Activated CD4-positive, alpha-beta memory T cell treated with anti-CD3 and anti-CD28 coated beads for 36 hours (primary cell): ENCODE measurements around the gene SMARCD1. TPM values are rescaled to one million over a fixed set of nuclear protein-coding genes. Genes with fewer than 3 reads are reported as not detected.

ENCODE experiments used
- CTCF ChIA-PET: fragments of 350-600 bp; sonication (Branson Sonifier 250); formaldehyde crosslinking; loops from one replicate; lab custom pipeline; 2021; ENCODE audit warnings: antibody characterized with exemption, inconsistent platforms; lab: Charles Lee
- POLR2A ChIA-PET: fragments of 350-600 bp; sonication (Branson Sonifier 250); formaldehyde crosslinking; loops from one replicate; lab custom pipeline; 2021; ENCODE audit warnings: antibody characterized with exemption; lab: Charles Lee
- DNase-seq: peaks from one replicate; pipeline ENCODE4 v3.0.0-alpha.2; 2020
- H3K27ac Mint-ChIP-seq: one replicate; pipeline ENCODE4 v1.8.0; 2021; ENCODE audit warnings: mixed read lengths
- H3K27me3 Mint-ChIP-seq: one replicate; pipeline ENCODE4 v1.8.0; 2021; ENCODE audit warnings: mixed read lengths
- H3K36me3 Mint-ChIP-seq: one replicate; pipeline ENCODE4 v1.8.0; 2021; ENCODE audit warnings: mixed read lengths
- H3K4me1 Mint-ChIP-seq: one replicate; pipeline ENCODE4 v1.8.0; 2021; ENCODE audit warnings: low read depth, mixed read lengths
- H3K4me3 Mint-ChIP-seq: one replicate; pipeline ENCODE4 v1.8.0; 2021; ENCODE audit warnings: mild to moderate bottlenecking, mixed read lengths
- H3K9me3 Mint-ChIP-seq: one replicate; pipeline ENCODE4 v1.8.0; 2021; ENCODE audit warnings: mixed read lengths
- intact Hi-C: fragments of 100-400 bp; cut with micrococcal nuclease; formaldehyde crosslinking; loops from one replicate; pipeline ENCODE4 v1.15.1; 2023
- total RNA-seq, 2 experiments: library from RNA; stranded (reverse); gene quantifications; one replicate each; pipeline ENCODE4 v1.2.3, GENCODE V29; 2021

The SMARCD1 gene
- total RNA-seq, 2 experiments from 2014 or later, result 56.1 to 56.3 TPM

DNA sequence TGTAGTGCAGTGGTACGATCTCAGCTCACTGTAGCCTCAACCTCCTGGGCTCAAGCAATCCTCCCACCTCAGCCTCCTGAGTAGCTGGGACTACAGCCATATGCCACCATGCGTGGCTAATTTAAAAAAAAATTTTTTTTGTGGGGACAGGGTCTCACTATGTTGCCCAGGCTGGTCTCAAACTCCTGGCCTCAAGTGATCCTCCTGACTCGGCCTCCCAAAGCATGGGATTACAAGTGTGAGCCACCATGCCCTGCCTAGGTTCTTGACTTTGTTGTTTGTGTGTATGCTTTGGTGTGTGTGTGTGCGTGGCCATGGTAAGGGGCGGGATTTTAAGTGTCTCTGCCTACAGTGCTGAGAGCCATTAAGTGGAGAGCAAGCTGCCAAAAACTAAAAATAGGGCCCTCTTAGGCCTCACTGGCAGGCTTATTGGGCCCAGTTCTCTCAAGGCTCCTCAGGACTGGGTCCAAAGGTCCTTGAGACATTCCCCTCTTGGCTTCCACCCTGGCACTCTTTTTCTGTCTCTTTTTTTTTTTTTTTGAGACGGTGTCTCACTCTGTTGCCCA is 32.0 kb downstream of the SMARCD1 start:
- no peak overlapping the region for H3K4me3 Mint-ChIP-seq
- H3K4me1 Mint-ChIP-seq, result peaks cover 36% of the 10 kb centered on the region
- H3K27me3 Mint-ChIP-seq, result no peaks in the 10 kb centered on the region
- intact Hi-C loops, result loop anchor here (10.0 kb wide), 1 partner anchor 198 kb away; no protein-coding TSS in a partner anchor
- no peaks in the 10 kb centered on the region for H3K9me3 Mint-ChIP-seq
- ChIA-PET CTCF (interaction anchor here (1.2 to 9.4 kb wide), 2 partner anchors 11 to 19 kb away, joined by 3 to 128 read pairs; no protein-coding TSS in a partner anchor), POLR2A (interaction anchor here (1.3 kb wide), 1 partner anchor 32 kb away, joined by 3 read pairs; the partner anchor contains the start of gene SMARCD1)
- peaks cover 24% of the 10 kb centered on the region for H3K36me3 Mint-ChIP-seq
- peak; percentile 6 for DNase-seq
- no peak overlapping the region for H3K27ac Mint-ChIP-seq

DNA sequence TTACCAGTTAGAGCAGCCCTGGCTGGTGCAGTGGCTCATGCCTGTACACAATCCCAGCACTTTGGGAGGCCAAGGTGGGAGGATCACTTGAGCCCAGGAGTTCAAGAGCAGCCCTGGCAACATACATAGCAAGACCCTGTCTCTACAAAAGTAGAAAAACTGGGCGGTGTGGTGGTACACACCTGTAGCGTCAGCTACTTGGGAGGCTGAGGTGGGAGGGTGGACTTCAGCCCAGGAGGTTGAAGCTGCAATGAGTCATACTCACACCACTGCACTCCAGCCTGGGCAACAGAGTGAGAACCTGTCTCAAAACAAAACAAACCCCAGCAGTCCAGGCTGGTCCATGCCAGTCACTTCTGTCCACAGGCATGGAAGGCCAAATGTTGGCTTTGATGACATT is 34.2 kb downstream of the SMARCD1 start:
- CTCF ChIA-PET, result interaction anchor here (0.5 to 0.6 kb wide), 2 partner anchors 13 to 338 kb away, joined by 3 read pairs; no protein-coding TSS in a partner anchor
- H3K4me1 Mint-ChIP-seq, result peaks cover 27% of the 10 kb centered on the region
- intact Hi-C loops, result loop anchor here (10.0 kb wide), 1 partner anchor 195 kb away; no protein-coding TSS in a partner anchor
- no peaks in the 10 kb centered on the region for H3K9me3 Mint-ChIP-seq
- POLR2A ChIA-PET, result no interaction called here
- no peak overlapping the region for H3K4me3 Mint-ChIP-seq
- DNase-seq, result no peak
- H3K36me3 Mint-ChIP-seq, result peaks cover 25% of the 10 kb centered on the region
- H3K27me3 Mint-ChIP-seq, result no peaks in the 10 kb centered on the region
- peak overlapping the region; percentile 45 for H3K27ac Mint-ChIP-seq

DNA sequence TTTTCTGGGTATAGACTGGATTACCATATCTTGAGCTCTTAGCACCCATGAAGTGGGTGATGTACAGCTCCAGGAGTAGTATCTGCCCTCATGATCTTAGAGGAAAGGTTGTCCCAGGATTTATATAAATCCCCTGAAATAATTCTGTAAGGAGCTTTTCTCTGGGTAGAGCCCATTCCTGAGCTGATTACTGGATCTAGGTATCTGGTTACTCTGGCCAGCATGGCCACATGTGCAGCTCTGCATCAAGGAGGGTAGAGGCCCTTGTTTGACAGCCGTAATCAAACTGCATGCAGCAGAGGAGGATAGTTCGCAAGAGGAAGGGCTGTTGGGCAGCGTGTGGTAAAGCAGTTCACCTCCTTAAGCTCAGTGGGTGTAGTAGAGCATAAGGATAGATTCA is 35.4 kb downstream of the SMARCD1 start:
- CTCF ChIA-PET, result interaction anchor here (1.2 to 3.0 kb wide), 3 partner anchors 9 to 12 kb away, joined by 4 to 21 read pairs (median 5); partner anchors contain the start of gene COX14

GRCh38 chr12:50120953-50121352 is 35.8 kb downstream of the SMARCD1 start:
- no peak overlapping the region for H3K4me3 Mint-ChIP-seq
- ChIA-PET POLR2A (no interaction called here), CTCF (interaction anchor here (1.2 to 3.0 kb wide), 3 partner anchors 8 to 11 kb away, joined by 4 to 21 read pairs (median 5); partner anchors contain the start of gene COX14)
- no peak overlapping the region for H3K27ac Mint-ChIP-seq
- H3K9me3 Mint-ChIP-seq, result no peaks in the 10 kb centered on the region
- intact Hi-C loops, result no loop called here
- peaks cover 27% of the 10 kb centered on the region for H3K4me1 Mint-ChIP-seq
- DNase-seq, result no peak
- H3K36me3 Mint-ChIP-seq, result peaks cover 18% of the 10 kb centered on the region
- no peaks in the 10 kb centered on the region for H3K27me3 Mint-ChIP-seq

More for the DNA sequence above, 35.4 kb downstream of the SMARCD1 start:
- no peak overlapping the region for H3K27ac Mint-ChIP-seq
- H3K4me1 Mint-ChIP-seq, result peaks cover 28% of the 10 kb centered on the region
- H3K4me3 Mint-ChIP-seq, result no peak overlapping the region
- peaks cover 22% of the 10 kb centered on the region for H3K36me3 Mint-ChIP-seq
- intact Hi-C loops, result no loop called here
- no peak for DNase-seq
- POLR2A ChIA-PET, result interaction anchor here (0.7 kb wide), 1 partner anchor 8 kb away, joined by 3 read pairs; the partner anchor contains the start of gene COX14
- H3K9me3 Mint-ChIP-seq, result no peaks in the 10 kb centered on the region
- no peaks in the 10 kb centered on the region for H3K27me3 Mint-ChIP-seq

DNA sequence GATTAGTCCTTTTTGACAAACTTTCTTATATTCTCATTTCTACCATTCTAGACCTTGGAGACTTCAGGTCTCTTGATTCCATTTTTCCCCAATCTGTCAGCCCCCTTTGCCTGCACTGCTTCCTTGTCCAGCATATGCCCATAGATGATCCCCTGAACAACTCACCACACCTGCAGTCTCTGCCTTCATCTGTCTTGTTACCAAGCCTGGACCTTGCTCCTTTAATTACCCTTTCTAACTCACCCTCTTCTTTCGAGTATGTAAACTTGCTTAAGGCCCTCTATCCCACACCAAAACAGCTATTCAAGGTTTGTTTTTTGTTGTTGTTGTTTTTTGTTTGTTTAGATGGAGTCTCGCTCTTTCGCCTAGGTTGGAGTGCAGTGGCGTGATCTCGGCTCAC is 36.5 kb downstream of the SMARCD1 start:
- H3K36me3 Mint-ChIP-seq, result peaks cover 13% of the 10 kb centered on the region
- no peak overlapping the region for H3K4me3 Mint-ChIP-seq
- peaks cover 21% of the 10 kb centered on the region for H3K4me1 Mint-ChIP-seq
- CTCF ChIA-PET, result interaction anchor here (1.7 to 3.0 kb wide), 2 partner anchors 10 to 11 kb away, joined by 5 to 21 read pairs; partner anchors contain the start of gene COX14
- H3K9me3 Mint-ChIP-seq, result no peaks in the 10 kb centered on the region
- intact Hi-C loops, result no loop called here
- H3K27me3 Mint-ChIP-seq, result no peaks in the 10 kb centered on the region
- no peak for DNase-seq
- POLR2A ChIA-PET, result interaction anchor here (1.5 kb wide), 1 partner anchor 10 kb away, joined by 5 read pairs; the partner anchor contains the start of gene COX14
- no peak overlapping the region for H3K27ac Mint-ChIP-seq

- H3K4me3 Mint-ChIP-seq, result no peak overlapping the region
- ChIA-PET POLR2A (interaction anchor here (0.6 to 1.5 kb wide), 2 partner anchors 11 to 290 kb away, joined by 3 to 5 read pairs; partner anchors contain the start of gene COX14), CTCF (interaction anchor here (1.2 to 2.4 kb wide), 3 partner anchors 9 to 53 kb away, joined by 3 to 13 read pairs (median 4); no protein-coding TSS in a partner anchor)
- H3K4me1 Mint-ChIP-seq, result peaks cover 14% of the 10 kb centered on the region
- H3K9me3 Mint-ChIP-seq, result no peaks in the 10 kb centered on the region
- H3K36me3 Mint-ChIP-seq, result peaks cover 20% of the 10 kb centered on the region
- H3K27me3 Mint-ChIP-seq, result no peaks in the 10 kb centered on the region
- intact Hi-C loops, result no loop called here
- DNase-seq, result no peak
- no peak overlapping the region for H3K27ac Mint-ChIP-seq
Observed at GRCh38 chr12:50123203-50123602, 38.1 kb downstream of the SMARCD1 start.

DNA sequence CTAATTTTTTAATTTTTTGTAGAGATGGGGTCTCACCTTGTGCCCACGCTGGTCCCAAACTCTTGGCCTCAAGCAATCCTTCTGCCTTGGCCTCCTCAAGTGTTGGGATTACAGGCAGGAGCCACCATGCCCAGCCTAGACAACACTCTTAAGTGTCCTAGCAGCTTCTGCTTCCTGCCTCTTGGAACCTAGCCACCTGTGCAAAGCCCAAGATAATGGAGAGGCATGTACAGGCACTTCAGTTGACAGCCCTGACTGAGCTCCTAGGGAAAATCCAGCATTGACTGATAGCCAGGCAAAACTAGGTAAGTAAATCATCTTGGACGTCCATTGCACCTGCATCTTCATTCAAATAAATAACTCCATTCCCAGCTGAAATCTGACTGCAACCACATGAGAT is 42.4 kb downstream of the SMARCD1 start:
- intact Hi-C loops, result no loop called here
- Mint-ChIP-seq H3K4me3 (no peak overlapping the region), H3K27me3 (no peaks in the 10 kb centered on the region), H3K27ac (no peak overlapping the region), H3K36me3 (peaks cover 33% of the 10 kb centered on the region), H3K4me1 (peaks cover 14% of the 10 kb centered on the region), H3K9me3 (no peaks in the 10 kb centered on the region)
- CTCF ChIA-PET, result interaction anchor here (2.2 to 10.0 kb wide), 2 partner anchors 14 to 48 kb away, joined by 8 to 128 read pairs; partner anchors contain the start of gene COX14
- POLR2A ChIA-PET, result interaction anchor here (2.6 kb wide), 1 partner anchor 16 kb away, joined by 12 read pairs; the partner anchor contains the start of gene COX14
- DNase-seq, result no peak

- CTCF ChIA-PET, result interaction anchor here (0.6 to 10.0 kb wide), 6 partner anchors 9 to 162 kb away, joined by 3 to 128 read pairs (median 6); partner anchors contain the start of gene COX14
- no peaks in the 10 kb centered on the region for H3K9me3 Mint-ChIP-seq
- intact Hi-C loops, result no loop called here
- H3K27ac Mint-ChIP-seq, result no peak overlapping the region
- peaks cover 15% of the 10 kb centered on the region for H3K4me1 Mint-ChIP-seq
- no peak for DNase-seq
- H3K36me3 Mint-ChIP-seq, result peaks cover 35% of the 10 kb centered on the region
- no peak overlapping the region for H3K4me3 Mint-ChIP-seq
- POLR2A ChIA-PET, result interaction anchor here (0.7 to 2.6 kb wide), 2 partner anchors 17 to 1054 kb away, joined by 3 to 12 read pairs; partner anchors contain the start of gene COX14
- no peaks in the 10 kb centered on the region for H3K27me3 Mint-ChIP-seq
Observed at GRCh38 chr12:50129290-50129689, 44.1 kb downstream of the SMARCD1 start.

- Mint-ChIP-seq H3K9me3 (no peaks in the 10 kb centered on the region), H3K27ac (peak overlapping the region; percentile 55), H3K27me3 (no peaks in the 10 kb centered on the region), H3K4me1 (peaks cover 6% of the 10 kb centered on the region), H3K36me3 (peaks cover 39% of the 10 kb centered on the region), H3K4me3 (no peak overlapping the region)
- ChIA-PET CTCF (interaction anchor here (0.6 to 10.0 kb wide), 44 partner anchors 9 to 932 kb away, joined by 3 to 128 read pairs (median 5); partner anchors contain the start of genes CERS5 and COX14), POLR2A (interaction anchor here (0.5 kb wide), 1 partner anchor 8 kb away, joined by 3 read pairs; no protein-coding TSS in a partner anchor)
- intact Hi-C loops, result loop anchor here (1.0 kb wide), 1 partner anchor 43 kb away; no protein-coding TSS in a partner anchor
- no peak for DNase-seq
Observed at GRCh38 chr12:50132505-50133135, 47.5 kb downstream of the SMARCD1 start.

DNA sequence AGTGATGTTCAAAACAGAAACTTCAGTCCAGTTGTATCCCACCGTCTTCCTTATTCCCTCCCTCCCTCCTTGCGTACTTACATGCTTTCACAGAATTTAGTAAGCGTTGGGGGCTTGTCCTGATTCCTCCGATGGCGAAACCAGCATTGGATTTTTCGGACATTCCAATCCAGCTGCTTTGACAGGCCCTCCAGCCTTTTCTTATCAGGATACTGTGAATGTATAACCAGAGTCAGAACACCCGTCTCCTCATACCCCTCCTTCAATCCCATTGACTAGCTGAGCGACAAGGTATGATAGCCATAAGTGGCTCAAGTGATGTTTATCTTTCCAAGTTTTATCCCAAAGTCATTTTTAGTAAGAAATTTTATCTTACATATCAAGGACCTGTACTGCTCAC is 57.9 kb downstream of the SMARCD1 start:
- no peak overlapping the region for H3K4me3 Mint-ChIP-seq
- peaks cover 4% of the 10 kb centered on the region for H3K4me1 Mint-ChIP-seq
- H3K36me3 Mint-ChIP-seq, result peaks cover 13% of the 10 kb centered on the region
- no peak for DNase-seq
- ChIA-PET CTCF (interaction anchor here (1.0 to 2.2 kb wide), 5 partner anchors 10 to 73 kb away, joined by 3 to 13 read pairs (median 4); partner anchors contain the start of gene COX14), POLR2A (no interaction called here)
- no peak overlapping the region for H3K27ac Mint-ChIP-seq
- intact Hi-C loops, result no loop called here
- H3K9me3 Mint-ChIP-seq, result no peaks in the 10 kb centered on the region
- H3K27me3 Mint-ChIP-seq, result no peaks in the 10 kb centered on the region

DNA sequence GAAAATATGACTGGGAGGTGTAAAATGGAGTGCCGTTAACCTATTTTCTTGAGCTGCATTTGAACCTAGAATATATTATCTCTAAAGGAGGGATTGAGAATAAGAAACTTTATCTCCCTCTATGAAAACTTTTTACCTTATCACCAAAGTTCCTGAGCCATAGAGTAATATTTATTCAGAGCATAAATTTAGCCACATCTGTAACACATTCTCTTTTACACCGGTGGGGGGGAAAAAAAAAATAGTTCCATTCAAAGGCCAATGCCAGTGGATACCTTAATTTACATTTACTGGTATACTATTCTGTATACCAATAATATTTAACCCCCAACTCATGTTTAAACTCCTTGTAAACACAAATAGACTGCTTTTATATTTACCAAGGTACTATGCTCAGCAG is 60.3 kb downstream of the SMARCD1 start:
- H3K9me3 Mint-ChIP-seq, result no peaks in the 10 kb centered on the region
- ChIA-PET POLR2A (no interaction called here), CTCF (interaction anchor here (1.2 to 2.9 kb wide), 4 partner anchors 13 to 75 kb away, joined by 4 to 13 read pairs (median 5); partner anchors contain the start of gene COX14)
- intact Hi-C loops, result no loop called here
- DNase-seq, result no peak
- H3K4me3 Mint-ChIP-seq, result no peak overlapping the region
- peaks cover 15% of the 10 kb centered on the region for H3K4me1 Mint-ChIP-seq
- H3K36me3 Mint-ChIP-seq, result peaks cover 13% of the 10 kb centered on the region
- H3K27me3 Mint-ChIP-seq, result no peaks in the 10 kb centered on the region
- no peak overlapping the region for H3K27ac Mint-ChIP-seq
